PC-9 (cell line): ENCODE measurements around the gene ADIRF.

ENCODE experiments used
- EZH2 ChIP-seq: fragments of 200-600 bp; sonication (generic); IDR thresholded peaks from 2 replicates; pipeline ENCODE4 v1.8.0; 2017; ENCODE audit warnings: antibody characterized with exemption, low read depth
- TF ChIP-seq, protein P1 (sequence below): fragments of 200-600 bp; sonication (generic); conservative IDR thresholded peaks from 2 replicates; pipeline ENCODE4 v1.6.1; 2017; ENCODE audit warnings: mixed run types, antibody characterized with exemption, mild to moderate bottlenecking, moderate library complexity

DNA sequence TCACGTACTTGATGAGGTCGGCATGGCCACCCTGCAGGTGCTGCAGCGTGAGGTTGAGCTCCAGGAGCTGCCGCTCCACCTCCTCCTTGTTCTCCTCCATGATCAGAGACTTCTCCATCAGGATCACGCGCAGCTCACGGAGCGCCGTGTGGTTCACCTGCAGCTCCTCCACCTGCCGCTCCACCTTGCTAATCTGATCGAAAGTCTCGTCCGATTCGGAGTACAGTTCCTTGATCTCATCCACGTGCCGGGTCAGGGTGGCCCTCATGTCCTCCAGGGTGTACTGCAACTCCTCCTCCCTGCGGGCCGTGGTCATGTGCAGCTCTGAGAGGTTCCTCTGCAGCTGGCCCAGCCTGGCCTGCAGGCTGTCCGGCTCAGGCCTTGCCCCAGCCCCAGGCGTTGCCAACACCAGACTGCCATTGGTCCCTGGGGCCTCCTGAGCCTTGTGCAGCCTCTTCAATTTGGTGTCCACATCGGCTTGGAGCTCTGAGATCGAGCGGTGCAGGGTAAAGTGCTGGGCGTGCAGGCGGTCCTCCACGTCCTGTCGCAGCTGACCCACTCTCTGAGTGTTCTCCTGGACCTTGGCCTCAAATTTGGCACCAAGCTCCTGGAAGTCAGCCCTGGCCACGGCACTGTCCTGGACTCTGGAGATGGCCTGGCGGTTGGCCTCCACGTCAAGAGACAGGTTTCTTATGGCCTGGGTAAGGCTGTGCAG, 24.8 kb upstream of the ADIRF start:
- TF ChIP-seq, protein P1, sequence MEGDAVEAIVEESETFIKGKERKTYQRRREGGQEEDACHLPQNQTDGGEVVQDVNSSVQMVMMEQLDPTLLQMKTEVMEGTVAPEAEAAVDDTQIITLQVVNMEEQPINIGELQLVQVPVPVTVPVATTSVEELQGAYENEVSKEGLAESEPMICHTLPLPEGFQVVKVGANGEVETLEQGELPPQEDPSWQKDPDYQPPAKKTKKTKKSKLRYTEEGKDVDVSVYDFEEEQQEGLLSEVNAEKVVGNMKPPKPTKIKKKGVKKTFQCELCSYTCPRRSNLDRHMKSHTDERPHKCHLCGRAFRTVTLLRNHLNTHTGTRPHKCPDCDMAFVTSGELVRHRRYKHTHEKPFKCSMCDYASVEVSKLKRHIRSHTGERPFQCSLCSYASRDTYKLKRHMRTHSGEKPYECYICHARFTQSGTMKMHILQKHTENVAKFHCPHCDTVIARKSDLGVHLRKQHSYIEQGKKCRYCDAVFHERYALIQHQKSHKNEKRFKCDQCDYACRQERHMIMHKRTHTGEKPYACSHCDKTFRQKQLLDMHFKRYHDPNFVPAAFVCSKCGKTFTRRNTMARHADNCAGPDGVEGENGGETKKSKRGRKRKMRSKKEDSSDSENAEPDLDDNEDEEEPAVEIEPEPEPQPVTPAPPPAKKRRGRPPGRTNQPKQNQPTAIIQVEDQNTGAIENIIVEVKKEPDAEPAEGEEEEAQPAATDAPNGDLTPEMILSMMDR = no peak
- no peak for TF ChIP-seq EZH2
